GM23338 (cell line): ENCODE measurements around the gene HLCS. TPM values are rescaled to one million over a fixed set of nuclear protein-coding genes. Genes with fewer than 3 reads are reported as not detected.

ENCODE experiments used
- ATAC-seq: fragments of 200-7000 bp; cut with Tn5 transposase; 3 replicates; pipeline ENCODE4 v1.9.1; 2020
- DNase-seq: peaks from one replicate; pipeline ENCODE4 v3.0.0-alpha.2; 2015; ENCODE audit warnings: low spot score
- H2AFZ ChIP-seq: fragments of 200-600 bp; sonication (generic); 2 replicates; pipeline ENCODE4 v1.8.0; 2016; ENCODE audit warnings: antibody characterized with exemption, mild to moderate bottlenecking, moderate library complexity
- H3F3A ChIP-seq: fragments of 200-600 bp; sonication (generic); replicated peaks from 2 replicates; pipeline ENCODE4 v1.8.0; 2017; ENCODE audit warnings: antibody characterized with exemption, mixed run types, low read depth
- H3K27ac ChIP-seq: fragments of 200-600 bp; sonication (generic); 2 replicates; pipeline ENCODE4 v1.6.1; 2016; ENCODE audit warnings: low read depth
- H3K27me3 ChIP-seq: fragments of 200-600 bp; sonication (generic); 2 replicates; pipeline ENCODE4 v1.8.0; 2016; ENCODE audit warnings: mild to moderate bottlenecking, mixed run types, moderate library complexity; ENCODE audit not compliant: insufficient read depth
- H3K36me3 ChIP-seq: fragments of 200-600 bp; sonication (generic); 2 replicates; pipeline ENCODE4 v1.8.0; 2016; ENCODE audit warnings: mild to moderate bottlenecking; ENCODE audit not compliant: insufficient read depth
- H3K4me1 ChIP-seq: fragments of 200-600 bp; sonication (generic); 2 replicates; pipeline ENCODE4 v1.8.0; 2016; ENCODE audit warnings: mild to moderate bottlenecking, moderate library complexity; ENCODE audit not compliant: insufficient read depth
- H3K4me2 ChIP-seq: fragments of 200-600 bp; sonication (generic); 2 replicates; pipeline ENCODE4 v1.7.1; 2017; ENCODE audit warnings: mixed run types
- H3K4me3 ChIP-seq: fragments of 200-600 bp; sonication (generic); 2 replicates; pipeline ENCODE4 v1.6.1; 2016; ENCODE audit warnings: mixed run types
- H3K79me2 ChIP-seq: fragments of 200-600 bp; sonication (generic); replicated peaks from 2 replicates; pipeline ENCODE4 v1.8.0; 2017; ENCODE audit warnings: mild to moderate bottlenecking; ENCODE audit not compliant: insufficient read depth
- H3K9me2 ChIP-seq: fragments of 200-600 bp; sonication (generic); 2 replicates; pipeline ENCODE4 v1.8.0; 2017; ENCODE audit not compliant: insufficient read depth
- H4K20me1 ChIP-seq: fragments of 200-600 bp; sonication (generic); replicated peaks from 2 replicates; pipeline ENCODE4 v1.8.0; 2017; ENCODE audit warnings: mild to moderate bottlenecking; ENCODE audit not compliant: insufficient read depth
- H3K27ac Mint-ChIP-seq: 2 replicates; pipeline ENCODE4 v1.8.0; 2020; ENCODE audit warnings: inconsistent platforms, mild to moderate bottlenecking, moderate library complexity, mixed read lengths
- H3K27me3 Mint-ChIP-seq: 3 replicates; pipeline ENCODE4 v1.8.0; 2022; ENCODE audit warnings: low read depth, mild to moderate bottlenecking, moderate library complexity, mixed read lengths, inconsistent platforms; ENCODE audit not compliant: insufficient read depth, poor library complexity
- H3K36me3 Mint-ChIP-seq: 3 replicates; pipeline ENCODE4 v1.8.0; 2021; ENCODE audit warnings: low read depth, mild to moderate bottlenecking, inconsistent platforms, moderate library complexity, mixed read lengths
- H3K4me1 Mint-ChIP-seq: 3 replicates; pipeline ENCODE4 v1.8.0; 2020; ENCODE audit warnings: mild to moderate bottlenecking, inconsistent platforms, mixed read lengths
- H3K4me3 Mint-ChIP-seq: 3 replicates; pipeline ENCODE4 v1.8.0; 2021; ENCODE audit warnings: moderate library complexity, mild to moderate bottlenecking, inconsistent platforms, mixed read lengths
- H3K9me3 Mint-ChIP-seq: 3 replicates; pipeline ENCODE4 v1.8.0; 2020; ENCODE audit warnings: moderate library complexity, mild to moderate bottlenecking, inconsistent platforms, mixed read lengths
- CREB1 ChIP-seq: fragments of 250-450 bp; sonication (Bioruptor Pico); IDR thresholded peaks from 2 replicates; pipeline ENCODE4 v1.5.0; 2020; ENCODE audit warnings: low read depth, mild to moderate bottlenecking, moderate library complexity
- ETS1 ChIP-seq: IDR thresholded peaks from 2 replicates; pipeline ENCODE4 v1.6.1; 2016; ENCODE audit warnings: antibody characterized with exemption
- EZH2 ChIP-seq: fragments of 200-600 bp; sonication (generic); IDR thresholded peaks from one replicate; pipeline ENCODE4 v1.8.0; 2017; ENCODE audit warnings: antibody characterized with exemption, mild to moderate bottlenecking, low read depth; ENCODE audit not compliant: unreplicated experiment
- JUNB ChIP-seq: IDR thresholded peaks from one replicate; pipeline ENCODE4 v1.6.1; 2016; ENCODE audit warnings: antibody characterized with exemption; ENCODE audit not compliant: unreplicated experiment
- NANOG ChIP-seq: IDR thresholded peaks from 2 replicates; pipeline ENCODE4 v1.6.1; 2016; ENCODE audit warnings: antibody characterized with exemption, borderline replicate concordance
- POLR2AphosphoS5 ChIP-seq: IDR thresholded peaks from 2 replicates; pipeline ENCODE4 v1.6.1; 2016; ENCODE audit warnings: antibody characterized with exemption, low read depth
- REST ChIP-seq: IDR thresholded peaks from one replicate; pipeline ENCODE4 v1.6.1; 2018; ENCODE audit warnings: antibody characterized with exemption; ENCODE audit not compliant: unreplicated experiment
- STAT1 ChIP-seq: IDR thresholded peaks from one replicate; pipeline ENCODE4 v1.6.1; 2016; ENCODE audit warnings: antibody characterized with exemption; ENCODE audit not compliant: unreplicated experiment
- ZNF114 ChIP-seq: fragments of 250-450 bp; sonication (Bioruptor Pico); IDR thresholded peaks from 2 replicates; pipeline ENCODE4 v1.5.0; 2020; ENCODE audit warnings: mild to moderate bottlenecking, moderate library complexity
- ZNF331 ChIP-seq: fragments of 250-450 bp; sonication (Bioruptor Pico); IDR thresholded peaks from 2 replicates; pipeline ENCODE4 v1.5.0; 2020; ENCODE audit warnings: low read depth, mild to moderate bottlenecking, moderate library complexity
- polyA plus RNA-seq: library from polyadenylated mRNA; unstranded; fragments of >200 nt; fragmentation: Nextera tagmentation; extraction: Ambion mirVana; gene quantifications from 2 replicates; pipeline ENCODE4 v1.2.1, GENCODE V29; 2016
- total RNA-seq: library from RNA; depleted of rRNA; stranded (reverse); fragments of >200 nt; shearing (Covaris generic); gene quantifications from 2 replicates; pipeline ENCODE4 v1.2.3, GENCODE V29; 2014
- TF ChIP-seq, protein P1 (sequence below): fragments of 250-450 bp; sonication (Bioruptor Pico); IDR thresholded peaks from 2 replicates; pipeline ENCODE4 v1.5.0; 2020; ENCODE audit warnings: mild to moderate bottlenecking, moderate library complexity

HLCS gene
- total and polyA plus RNA-seq, 2 experiments from 2014 or later: 6.1 to 14.7 TPM

- no peak for TF ChIP-seq NANOG
- TF ChIP-seq JUNB: no peak
- no peak for TF ChIP-seq EZH2
- no peak for TF ChIP-seq POLR2AphosphoS5
- no peak for TF ChIP-seq ZNF114 (CRISPR knock-in tag)
- no peak for TF ChIP-seq ZNF331
- TF ChIP-seq, protein P1, sequence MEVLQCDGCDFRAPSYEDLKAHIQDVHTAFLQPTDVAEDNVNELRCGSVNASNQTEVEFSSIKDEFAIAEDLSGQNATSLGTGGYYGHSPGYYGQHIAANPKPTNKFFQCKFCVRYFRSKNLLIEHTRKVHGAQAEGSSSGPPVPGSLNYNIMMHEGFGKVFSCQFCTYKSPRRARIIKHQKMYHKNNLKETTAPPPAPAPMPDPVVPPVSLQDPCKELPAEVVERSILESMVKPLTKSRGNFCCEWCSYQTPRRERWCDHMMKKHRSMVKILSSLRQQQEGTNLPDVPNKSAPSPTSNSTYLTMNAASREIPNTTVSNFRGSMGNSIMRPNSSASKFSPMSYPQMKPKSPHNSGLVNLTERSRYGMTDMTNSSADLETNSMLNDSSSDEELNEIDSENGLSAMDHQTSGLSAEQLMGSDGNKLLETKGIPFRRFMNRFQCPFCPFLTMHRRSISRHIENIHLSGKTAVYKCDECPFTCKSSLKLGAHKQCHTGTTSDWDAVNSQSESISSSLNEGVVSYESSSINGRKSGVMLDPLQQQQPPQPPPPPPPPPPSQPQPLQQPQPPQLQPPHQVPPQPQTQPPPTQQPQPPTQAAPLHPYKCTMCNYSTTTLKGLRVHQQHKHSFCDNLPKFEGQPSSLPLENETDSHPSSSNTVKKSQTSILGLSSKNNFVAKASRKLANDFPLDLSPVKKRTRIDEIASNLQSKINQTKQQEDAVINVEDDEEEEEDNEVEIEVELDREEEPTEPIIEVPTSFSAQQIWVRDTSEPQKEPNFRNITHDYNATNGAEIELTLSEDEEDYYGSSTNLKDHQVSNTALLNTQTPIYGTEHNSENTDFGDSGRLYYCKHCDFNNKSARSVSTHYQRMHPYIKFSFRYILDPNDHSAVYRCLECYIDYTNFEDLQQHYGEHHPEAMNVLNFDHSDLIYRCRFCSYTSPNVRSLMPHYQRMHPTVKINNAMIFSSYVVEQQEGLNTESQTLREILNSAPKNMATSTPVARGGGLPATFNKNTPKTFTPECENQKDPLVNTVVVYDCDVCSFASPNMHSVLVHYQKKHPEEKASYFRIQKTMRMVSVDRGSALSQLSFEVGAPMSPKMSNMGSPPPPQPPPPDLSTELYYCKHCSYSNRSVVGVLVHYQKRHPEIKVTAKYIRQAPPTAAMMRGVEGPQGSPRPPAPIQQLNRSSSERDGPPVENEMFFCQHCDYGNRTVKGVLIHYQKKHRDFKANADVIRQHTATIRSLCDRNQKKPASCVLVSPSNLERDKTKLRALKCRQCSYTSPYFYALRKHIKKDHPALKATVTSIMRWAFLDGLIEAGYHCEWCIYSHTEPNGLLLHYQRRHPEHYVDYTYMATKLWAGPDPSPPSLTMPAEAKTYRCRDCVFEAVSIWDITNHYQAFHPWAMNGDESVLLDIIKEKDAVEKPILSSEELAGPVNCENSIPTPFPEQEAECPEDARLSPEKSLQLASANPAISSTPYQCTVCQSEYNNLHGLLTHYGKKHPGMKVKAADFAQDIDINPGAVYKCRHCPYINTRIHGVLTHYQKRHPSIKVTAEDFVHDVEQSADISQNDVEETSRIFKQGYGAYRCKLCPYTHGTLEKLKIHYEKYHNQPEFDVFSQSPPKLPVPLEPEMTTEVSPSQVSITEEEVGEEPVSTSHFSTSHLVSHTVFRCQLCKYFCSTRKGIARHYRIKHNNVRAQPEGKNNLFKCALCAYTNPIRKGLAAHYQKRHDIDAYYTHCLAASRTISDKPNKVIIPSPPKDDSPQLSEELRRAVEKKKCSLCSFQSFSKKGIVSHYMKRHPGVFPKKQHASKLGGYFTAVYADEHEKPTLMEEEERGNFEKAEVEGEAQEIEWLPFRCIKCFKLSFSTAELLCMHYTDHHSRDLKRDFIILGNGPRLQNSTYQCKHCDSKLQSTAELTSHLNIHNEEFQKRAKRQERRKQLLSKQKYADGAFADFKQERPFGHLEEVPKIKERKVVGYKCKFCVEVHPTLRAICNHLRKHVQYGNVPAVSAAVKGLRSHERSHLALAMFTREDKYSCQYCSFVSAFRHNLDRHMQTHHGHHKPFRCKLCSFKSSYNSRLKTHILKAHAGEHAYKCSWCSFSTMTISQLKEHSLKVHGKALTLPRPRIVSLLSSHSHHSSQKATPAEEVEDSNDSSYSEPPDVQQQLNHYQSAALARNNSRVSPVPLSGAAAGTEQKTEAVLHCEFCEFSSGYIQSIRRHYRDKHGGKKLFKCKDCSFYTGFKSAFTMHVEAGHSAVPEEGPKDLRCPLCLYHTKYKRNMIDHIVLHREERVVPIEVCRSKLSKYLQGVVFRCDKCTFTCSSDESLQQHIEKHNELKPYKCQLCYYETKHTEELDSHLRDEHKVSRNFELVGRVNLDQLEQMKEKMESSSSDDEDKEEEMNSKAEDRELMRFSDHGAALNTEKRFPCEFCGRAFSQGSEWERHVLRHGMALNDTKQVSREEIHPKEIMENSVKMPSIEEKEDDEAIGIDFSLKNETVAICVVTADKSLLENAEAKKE (CRISPR knock-in tag): no peak
- no peak for TF ChIP-seq REST
- TF ChIP-seq CREB1 (CRISPR knock-in tag): no peak
- no peak for TF ChIP-seq ETS1
- TF ChIP-seq STAT1: no peak
- ATAC-seq (no peak), DNase-seq (peak; percentile 38)
- Mint-ChIP-seq H3K27me3 (peaks cover 22% of the 10 kb centered on the region), H3K9me3 (no peaks in the 10 kb centered on the region), H3K4me3 (no peak overlapping the region), H3K4me1 (peaks cover 31% of the 10 kb centered on the region), H3K36me3 (no peaks in the 10 kb centered on the region; the same call in 2 of the 3 replicates), H3K27ac (no peak overlapping the region)
- H2AFZ ChIP-seq: 0 out of 2 replicates have a peak overlapping the region, but pooled peaks have one; percentile 52
- peaks cover 12% of the 10 kb centered on the region for H3K27me3 ChIP-seq
- peaks cover 12% of the 10 kb centered on the region; the same call in 1 of the 2 replicates for H3F3A ChIP-seq
- H3K27ac ChIP-seq: no peak overlapping the region
- H4K20me1 ChIP-seq: no peaks in the 10 kb centered on the region
- peaks cover 22% of the 10 kb centered on the region for H3K4me1 ChIP-seq
- H3K9me2 ChIP-seq: no peaks in the 10 kb centered on the region
- no peak overlapping the region for H3K4me3 ChIP-seq
- no peak overlapping the region for H3K4me2 ChIP-seq
- H3K79me2 ChIP-seq: no peaks in the 10 kb centered on the region
- H3K36me3 ChIP-seq: no peaks in the 10 kb centered on the region
Observed at GRCh38 chr21:36992671-36993070, 26.2 kb upstream of the HLCS start.
